ES-I3 (cell line): Measurements from ENCODE around the gene C21orf91.

Experiments used
- H3K36me3 ChIP-seq: 2 replicates; pipeline ENCODE4 v1.6.1; 2013; ENCODE audit warnings: mild to moderate bottlenecking, low read length, control low read depth, moderate library complexity; ENCODE audit not compliant: insufficient read depth
- H3K4me1 ChIP-seq: 2 replicates; pipeline ENCODE4 v1.6.1; 2013; ENCODE audit warnings: mild to moderate bottlenecking, control low read depth, low read length; ENCODE audit not compliant: insufficient read depth
- H3K9ac ChIP-seq: 2 replicates; pipeline ENCODE4 v1.6.1; 2013; ENCODE audit warnings: low read depth, mild to moderate bottlenecking, low read length, moderate library complexity
- H3K9me3 ChIP-seq: 2 replicates; pipeline ENCODE4 v1.6.1; 2013; ENCODE audit warnings: mild to moderate bottlenecking, low read length, moderate library complexity; ENCODE audit not compliant: control insufficient read depth, insufficient read depth

Gene C21orf91

DNA sequence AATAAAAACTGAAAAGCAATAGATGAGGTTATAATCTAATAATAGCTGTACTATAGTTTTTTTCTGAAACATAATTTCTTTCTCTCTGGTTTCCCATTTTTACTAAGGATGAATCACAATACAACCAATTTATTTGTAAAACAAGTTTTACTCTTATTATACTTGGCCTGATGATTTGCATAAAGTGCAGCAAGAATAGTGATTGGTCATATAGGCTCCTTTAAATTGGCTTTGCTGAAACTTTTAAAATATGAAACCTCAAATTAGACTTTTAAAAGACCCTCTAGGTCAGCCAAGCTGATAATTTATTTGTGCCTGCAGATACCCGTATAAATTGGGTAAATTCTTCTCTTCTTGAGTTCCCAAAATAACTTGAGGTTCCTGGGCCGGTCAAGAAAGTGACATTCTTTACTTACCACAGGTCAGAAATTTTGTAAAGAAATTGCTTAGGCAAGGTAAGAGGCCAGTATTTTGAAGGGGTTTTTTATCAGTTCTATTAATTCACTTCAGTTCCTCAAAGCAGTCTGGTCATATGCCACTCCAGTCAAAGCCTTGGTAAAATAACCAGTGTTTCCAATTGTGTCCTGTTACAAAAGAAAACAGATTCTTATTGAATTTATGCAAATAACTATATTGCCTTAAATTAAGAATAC, 76.1 kb downstream of the C21orf91 start:
- no peaks in the 10 kb centered on the region; the same call in 1 of the 2 replicates for H3K9me3 ChIP-seq
- no peaks in the 10 kb centered on the region for H3K4me1 ChIP-seq

GRCh38 chr21:17742181-17742580, 77.0 kb downstream of the C21orf91 start:
- H3K9ac ChIP-seq: no peak overlapping the region
- H3K9me3 ChIP-seq: no peaks in the 10 kb centered on the region; the same call in 1 of the 2 replicates
- H3K36me3 ChIP-seq: no peaks in the 10 kb centered on the region
- no peaks in the 10 kb centered on the region for H3K4me1 ChIP-seq

More for the DNA sequence above, 76.1 kb downstream of the C21orf91 start:
- no peak overlapping the region for H3K9ac ChIP-seq
- H3K36me3 ChIP-seq: no peaks in the 10 kb centered on the region
